ENCODE results near the gene CCDC197. TPM values are rescaled to one million over a fixed set of nuclear protein-coding genes. Genes with fewer than 3 reads are reported as not detected.

The CCDC197 gene
- total RNA-seq, 1 experiment from 2014 or later: not detected

- POLR2A ChIA-PET: no interaction called here
- Mint-ChIP-seq H3K27ac (no peak overlapping the region), H3K9me3 (peaks cover 12% of the 10 kb centered on the region), H3K4me3 (no peak overlapping the region), H3K36me3 (peaks cover 20% of the 10 kb centered on the region), H3K27me3 (ENCODE audit: low read depth) (no peaks in the 10 kb centered on the region), H3K4me1 (peaks cover 2% of the 10 kb centered on the region; the same call in 1 of the 2 replicates)
- TF ChIP-seq ZBTB43 (CRISPR knock-in tag; IDR thresholded peaks at IDR 0.05) (no peak), FOXP1 (CRISPR knock-in tag; IDR thresholded peaks at IDR 0.05; ENCODE audit: borderline replicate concordance) (no peak), ATF1 (CRISPR knock-in tag; IDR thresholded peaks at IDR 0.05) (no peak), ZSCAN18 (CRISPR knock-in tag; IDR thresholded peaks at IDR 0.05) (no peak), E2F4 (CRISPR knock-in tag; IDR thresholded peaks at IDR 0.05; ENCODE audit: borderline replicate concordance, low read depth) (no peak), IRF1 (CRISPR knock-in tag; IDR thresholded peaks at IDR 0.05) (no peak), E2F1 (CRISPR knock-in tag; IDR thresholded peaks at IDR 0.05) (no peak), CDX4 (CRISPR knock-in tag; IDR thresholded peaks at IDR 0.05; ENCODE audit: borderline replicate concordance) (no peak), TP53 (CRISPR knock-in tag; IDR thresholded peaks at IDR 0.05) (no peak), ESRRA (CRISPR knock-in tag; IDR thresholded peaks at IDR 0.05; ENCODE audit: borderline replicate concordance) (no peak), HMGA2 (CRISPR knock-in tag; IDR thresholded peaks at IDR 0.05) (no peak), ATF2 (CRISPR knock-in tag; IDR thresholded peaks at IDR 0.05; ENCODE audit: borderline replicate concordance, low read depth) (no peak), FOXK1 (CRISPR knock-in tag; IDR thresholded peaks at IDR 0.05) (no peak)
- CTCF ChIA-PET: interaction anchor here (2.5 kb wide), 1 partner anchor 98 kb away, joined by 11 read pairs; no protein-coding TSS in a partner anchor
- DNase-seq (ENCODE audit: low spot score) (no peak), ATAC-seq (no peak)
These were observed 41.4 kb downstream of the CCDC197 start for GRCh38 chr14:94038510-94038909.

- Mint-ChIP-seq H3K4me3 (no peak overlapping the region), H3K27me3 (ENCODE audit: low read depth) (no peaks in the 10 kb centered on the region), H3K4me1 (peaks cover 2% of the 10 kb centered on the region; the same call in 1 of the 2 replicates), H3K27ac (no peak overlapping the region; the same call in 1 of the 2 replicates), H3K9me3 (peaks cover 7% of the 10 kb centered on the region), H3K36me3 (peaks cover 14% of the 10 kb centered on the region; the same call in 1 of the 2 replicates)
- ATAC-seq: no peak
- DNase-seq (ENCODE audit: low spot score): no peak
- CTCF ChIA-PET: interaction anchor here (0.9 to 2.5 kb wide), 4 partner anchors 91 to 136 kb away, joined by 3 to 11 read pairs (median 5); partner anchors contain the start of gene IFI27L2
- POLR2A ChIA-PET: no interaction called here
- no peak for TF ChIP-seq EMX1 (CRISPR knock-in tag; IDR thresholded peaks at IDR 0.05)
- no peak for TF ChIP-seq E2F4 (CRISPR knock-in tag; IDR thresholded peaks at IDR 0.05; ENCODE audit: borderline replicate concordance, low read depth)
- TF ChIP-seq FOXK1 (CRISPR knock-in tag; IDR thresholded peaks at IDR 0.05): no peak
- TF ChIP-seq ZNF138 (CRISPR knock-in tag; conservative IDR thresholded peaks at IDR 0.05): no peak
- TF ChIP-seq USF1 (CRISPR knock-in tag; IDR thresholded peaks at IDR 0.05): no peak
- no peak for TF ChIP-seq ZBTB43 (CRISPR knock-in tag; IDR thresholded peaks at IDR 0.05)
- no peak for TF ChIP-seq CBFB (CRISPR knock-in tag; IDR thresholded peaks at IDR 0.05; ENCODE audit: low read depth)
- no peak for TF ChIP-seq ESRRA (CRISPR knock-in tag; IDR thresholded peaks at IDR 0.05; ENCODE audit: borderline replicate concordance)
- TF ChIP-seq FOXP1 (CRISPR knock-in tag; IDR thresholded peaks at IDR 0.05; ENCODE audit: borderline replicate concordance): no peak
- TF ChIP-seq JAZF1 (CRISPR knock-in tag; IDR thresholded peaks at IDR 0.05): no peak
These were observed 42.0 kb downstream of the CCDC197 start for GRCh38 chr14:94038921-94039629.

Measured in WTC11 (cell line).